HepG2 (cell line): ENCODE measurements around the gene VPS37D. TPM values are rescaled to one million over a fixed set of nuclear protein-coding genes. Genes with fewer than 3 reads are reported as not detected.

Experiments
- ATAD3A ChIP-seq: sonication (generic); formaldehyde crosslinking; IDR thresholded peaks from 2 replicates; pipeline ENCODE4 v1.4.0; 2020; ENCODE audit warnings: missing genetic modification reagents
- FOXP4 ChIP-seq: sonication (generic); formaldehyde crosslinking; IDR thresholded peaks from 2 replicates; pipeline ENCODE4 v1.4.0; 2020; ENCODE audit warnings: missing genetic modification reagents
- HINFP ChIP-seq: sonication (generic); formaldehyde crosslinking; IDR thresholded peaks from 2 replicates; pipeline ENCODE4 v1.4.0; 2020; ENCODE audit warnings: low read depth, mild to moderate bottlenecking, missing genetic modification reagents
- JARID2 ChIP-seq: sonication (generic); formaldehyde crosslinking; IDR thresholded peaks from 2 replicates; pipeline ENCODE4 v1.8.1; 2023; ENCODE audit warnings: missing genetic modification reagents, inconsistent platforms; ENCODE audit not compliant: insufficient replicate concordance
- MLLT10 ChIP-seq: sonication (generic); formaldehyde crosslinking; IDR thresholded peaks from 2 replicates; pipeline ENCODE4 v1.4.0; 2020; ENCODE audit warnings: missing genetic modification reagents
- RARA ChIP-seq: IDR thresholded peaks from 2 replicates; pipeline ENCODE4 v1.6.1; 2016; ENCODE audit warnings: missing genetic modification reagents, missing compliant biosample characterization
- SMAD1 ChIP-seq: sonication (generic); formaldehyde crosslinking; IDR thresholded peaks from 2 replicates; pipeline ENCODE4 v1.4.0; 2020; ENCODE audit warnings: missing genetic modification reagents, low read depth, mild to moderate bottlenecking, borderline replicate concordance
- SOX6 ChIP-seq, 2 experiments: fragments of 450-650 bp in 1 of 2; sonication (generic) in 1 of 2; formaldehyde crosslinking in 1 of 2; IDR thresholded peaks; 2 replicates each; pipeline versions ENCODE4 v1.4.0 to v1.6.1; 2017 to 2020; ENCODE audit warnings: antibody characterized with exemption in 1 of 2, mild to moderate bottlenecking in 1 of 2, missing genetic modification reagents in 1 of 2
- SP5 ChIP-seq: IDR thresholded peaks from 2 replicates; pipeline ENCODE4 v1.6.1; 2016; ENCODE audit warnings: low read depth, borderline replicate concordance
- TOE1 ChIP-seq: sonication (generic); formaldehyde crosslinking; IDR thresholded peaks from 2 replicates; pipeline ENCODE4 v1.4.0; 2020; ENCODE audit warnings: mild to moderate bottlenecking, missing genetic modification reagents
- ZFP62 ChIP-seq: sonication (generic); formaldehyde crosslinking; IDR thresholded peaks from 2 replicates; pipeline ENCODE4 v1.4.0; 2020; ENCODE audit warnings: missing genetic modification reagents
- ZNF18 ChIP-seq: sonication (generic); formaldehyde crosslinking; IDR thresholded peaks from 2 replicates; pipeline ENCODE4 v1.8.0; 2022; ENCODE audit warnings: mild to moderate bottlenecking, missing genetic modification reagents; ENCODE audit not compliant: insufficient replicate concordance
- ZNF44 ChIP-seq: sonication (generic); formaldehyde crosslinking; IDR thresholded peaks from 2 replicates; pipeline ENCODE4 v1.5.1; 2020; ENCODE audit warnings: mild to moderate bottlenecking, missing genetic modification reagents
- ZNF501 ChIP-seq: sonication (generic); formaldehyde crosslinking; IDR thresholded peaks from 2 replicates; pipeline ENCODE4 v1.5.1; 2020; ENCODE audit warnings: mild to moderate bottlenecking, moderate library complexity, missing genetic modification reagents
- ZNF773 ChIP-seq: sonication (generic); formaldehyde crosslinking; IDR thresholded peaks from 2 replicates; pipeline ENCODE4 v1.4.0; 2020; ENCODE audit warnings: missing genetic modification reagents, borderline replicate concordance
- ZNF816 ChIP-seq: sonication (generic); formaldehyde crosslinking; IDR thresholded peaks from 2 replicates; pipeline ENCODE4 v1.8.0; 2022; ENCODE audit warnings: missing genetic modification reagents, mild to moderate bottlenecking, borderline replicate concordance
- ZSCAN5A ChIP-seq: sonication (generic); formaldehyde crosslinking; IDR thresholded peaks from 2 replicates; pipeline ENCODE4 v1.8.0; 2022; ENCODE audit warnings: mild to moderate bottlenecking, missing genetic modification reagents, borderline replicate concordance
- polyA plus RNA-seq, 8 experiments: library from polyadenylated mRNA; depleted of rRNA in 3 of 8; stranded (reverse) in 7 of 8; unstranded in 1 of 8; fragments of >200 nt; fragmentation: Illumina TruSeq in 4 of 8; extraction: Trizol in 4 of 8; gene quantifications; 2 replicates each; pipeline versions ENCODE4 v1.2.1 to v1.2.3, GENCODE V29; 2011 to 2016; ENCODE audit warnings: low read depth in 4 of 8, missing spikeins in 1 of 8, mixed read lengths in 1 of 8; ENCODE audit not compliant: insufficient read depth in 1 of 8
- total RNA-seq, 5 experiments: library from RNA; depleted of rRNA; stranded (reverse); fragments of >200 nt; fragmentation: Illumina TruSeq; extraction: Trizol; gene quantifications; 2 replicates each; pipeline ENCODE4 v1.2.3, GENCODE V29; 2016; ENCODE audit warnings: low read depth in 1 of 5
- TF ChIP-seq, protein P1 (sequence below): sonication (generic); formaldehyde crosslinking; IDR thresholded peaks from 2 replicates; pipeline ENCODE4 v1.4.0; 2020; ENCODE audit warnings: mild to moderate bottlenecking, missing genetic modification reagents
- TF ChIP-seq, protein P2 (sequence below): sonication (generic); formaldehyde crosslinking; IDR thresholded peaks from 2 replicates; pipeline ENCODE4 v1.4.0; 2020; ENCODE audit warnings: mild to moderate bottlenecking, missing genetic modification reagents

The VPS37D gene
- total and polyA plus RNA-seq, 2 of the 13 experiments (the other 11 are each of a cell fraction or from before 2014, with no cell fraction given): 3.8 to 6.3 TPM

GRCh38 chr7:73652541-73652949, 15.1 kb upstream of the VPS37D start (continued):
- TF ChIP-seq, protein P1, sequence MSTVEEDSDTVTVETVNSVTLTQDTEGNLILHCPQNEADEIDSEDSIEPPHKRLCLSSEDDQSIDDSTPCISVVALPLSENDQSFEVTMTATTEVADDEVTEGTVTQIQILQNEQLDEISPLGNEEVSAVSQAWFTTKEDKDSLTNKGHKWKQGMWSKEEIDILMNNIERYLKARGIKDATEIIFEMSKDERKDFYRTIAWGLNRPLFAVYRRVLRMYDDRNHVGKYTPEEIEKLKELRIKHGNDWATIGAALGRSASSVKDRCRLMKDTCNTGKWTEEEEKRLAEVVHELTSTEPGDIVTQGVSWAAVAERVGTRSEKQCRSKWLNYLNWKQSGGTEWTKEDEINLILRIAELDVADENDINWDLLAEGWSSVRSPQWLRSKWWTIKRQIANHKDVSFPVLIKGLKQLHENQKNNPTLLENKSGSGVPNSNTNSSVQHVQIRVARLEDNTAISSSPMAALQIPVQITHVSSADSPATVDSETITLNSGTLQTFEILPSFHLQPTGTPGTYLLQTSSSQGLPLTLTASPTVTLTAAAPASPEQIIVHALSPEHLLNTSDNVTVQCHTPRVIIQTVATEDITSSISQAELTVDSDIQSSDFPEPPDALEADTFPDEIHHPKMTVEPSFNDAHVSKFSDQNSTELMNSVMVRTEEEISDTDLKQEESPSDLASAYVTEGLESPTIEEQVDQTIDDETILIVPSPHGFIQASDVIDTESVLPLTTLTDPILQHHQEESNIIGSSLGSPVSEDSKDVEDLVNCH: no peak
- TF ChIP-seq ZNF44 (CRISPR knock-in tag) (no peak), ZNF501 (CRISPR knock-in tag) (no peak), SOX6 (IDR thresholded peaks at IDR 0.05) (no peak), SOX6 (CRISPR knock-in tag; IDR thresholded peaks at IDR 0.05) (no peak), ZNF18 (CRISPR knock-in tag) (peak; percentile 52), FOXP4 (CRISPR knock-in tag) (no peak), ZSCAN5A (CRISPR knock-in tag) (no peak), ZNF773 (no peak), TOE1 (CRISPR knock-in tag) (no peak), MLLT10 (CRISPR knock-in tag) (no peak), SMAD1 (CRISPR knock-in tag) (no peak), HINFP (no peak), RARA (CRISPR knock-in tag) (peak; percentile 52), JARID2 (CRISPR knock-in tag) (no peak), ZFP62 (CRISPR knock-in tag) (no peak), ZNF816 (no peak), SP5 (CRISPR knock-in tag) (no peak), ATAD3A (CRISPR knock-in tag) (no peak)
- TF ChIP-seq, protein P2, sequence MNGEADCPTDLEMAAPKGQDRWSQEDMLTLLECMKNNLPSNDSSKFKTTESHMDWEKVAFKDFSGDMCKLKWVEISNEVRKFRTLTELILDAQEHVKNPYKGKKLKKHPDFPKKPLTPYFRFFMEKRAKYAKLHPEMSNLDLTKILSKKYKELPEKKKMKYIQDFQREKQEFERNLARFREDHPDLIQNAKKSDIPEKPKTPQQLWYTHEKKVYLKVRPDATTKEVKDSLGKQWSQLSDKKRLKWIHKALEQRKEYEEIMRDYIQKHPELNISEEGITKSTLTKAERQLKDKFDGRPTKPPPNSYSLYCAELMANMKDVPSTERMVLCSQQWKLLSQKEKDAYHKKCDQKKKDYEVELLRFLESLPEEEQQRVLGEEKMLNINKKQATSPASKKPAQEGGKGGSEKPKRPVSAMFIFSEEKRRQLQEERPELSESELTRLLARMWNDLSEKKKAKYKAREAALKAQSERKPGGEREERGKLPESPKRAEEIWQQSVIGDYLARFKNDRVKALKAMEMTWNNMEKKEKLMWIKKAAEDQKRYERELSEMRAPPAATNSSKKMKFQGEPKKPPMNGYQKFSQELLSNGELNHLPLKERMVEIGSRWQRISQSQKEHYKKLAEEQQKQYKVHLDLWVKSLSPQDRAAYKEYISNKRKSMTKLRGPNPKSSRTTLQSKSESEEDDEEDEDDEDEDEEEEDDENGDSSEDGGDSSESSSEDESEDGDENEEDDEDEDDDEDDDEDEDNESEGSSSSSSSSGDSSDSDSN (CRISPR knock-in tag): no peak
